Vagina (tissue), 2 donors: ENCODE results near the gene MRPL51.

Source experiments
- POLR2A ChIP-seq, 2 donors: fragments of 450-650 bp; IDR thresholded peaks; one replicate each; pipeline ENCODE4 v1.6.1; 2017; ENCODE audit warnings: antibody characterized with exemption in 2 of 2, mild to moderate bottlenecking in 2 of 2, moderate library complexity in 2 of 2
- TF ChIP-seq, protein P1 (sequence below), 3 experiments: fragments of 450-650 bp in 2 of 3; fragments of 200-600 bp in 1 of 3; sonication (generic) in 1 of 3; IDR thresholded peaks; one replicate each; pipeline ENCODE4 v1.5.1; 2017 to 2019; ENCODE audit warnings: antibody characterized with exemption in 3 of 3, mild to moderate bottlenecking in 2 of 3, moderate library complexity in 2 of 3

DNA sequence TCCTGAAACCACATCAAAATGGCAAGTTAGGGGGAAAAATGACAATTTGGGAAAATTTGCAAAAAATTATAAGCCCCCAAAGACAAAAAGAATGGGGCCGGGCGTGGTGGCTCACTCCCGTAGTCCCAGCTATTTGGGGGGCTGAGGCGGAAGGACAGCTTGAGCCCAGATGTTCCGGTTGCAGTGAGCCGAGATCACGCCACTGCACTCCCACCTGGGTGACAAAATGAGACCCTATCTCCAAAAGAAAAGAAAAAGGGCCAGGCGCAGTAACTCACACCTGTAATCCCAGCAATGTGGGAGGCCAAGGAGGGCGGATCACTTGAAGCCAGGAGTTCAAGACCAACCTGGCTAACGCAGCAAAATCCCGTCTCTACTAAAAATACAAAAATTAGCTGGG, 20.6 kb downstream of the MRPL51 start:
- TF ChIP-seq, protein P1, sequence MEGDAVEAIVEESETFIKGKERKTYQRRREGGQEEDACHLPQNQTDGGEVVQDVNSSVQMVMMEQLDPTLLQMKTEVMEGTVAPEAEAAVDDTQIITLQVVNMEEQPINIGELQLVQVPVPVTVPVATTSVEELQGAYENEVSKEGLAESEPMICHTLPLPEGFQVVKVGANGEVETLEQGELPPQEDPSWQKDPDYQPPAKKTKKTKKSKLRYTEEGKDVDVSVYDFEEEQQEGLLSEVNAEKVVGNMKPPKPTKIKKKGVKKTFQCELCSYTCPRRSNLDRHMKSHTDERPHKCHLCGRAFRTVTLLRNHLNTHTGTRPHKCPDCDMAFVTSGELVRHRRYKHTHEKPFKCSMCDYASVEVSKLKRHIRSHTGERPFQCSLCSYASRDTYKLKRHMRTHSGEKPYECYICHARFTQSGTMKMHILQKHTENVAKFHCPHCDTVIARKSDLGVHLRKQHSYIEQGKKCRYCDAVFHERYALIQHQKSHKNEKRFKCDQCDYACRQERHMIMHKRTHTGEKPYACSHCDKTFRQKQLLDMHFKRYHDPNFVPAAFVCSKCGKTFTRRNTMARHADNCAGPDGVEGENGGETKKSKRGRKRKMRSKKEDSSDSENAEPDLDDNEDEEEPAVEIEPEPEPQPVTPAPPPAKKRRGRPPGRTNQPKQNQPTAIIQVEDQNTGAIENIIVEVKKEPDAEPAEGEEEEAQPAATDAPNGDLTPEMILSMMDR (IDR thresholded peaks at IDR 0.05): no peak
- TF ChIP-seq POLR2A (IDR thresholded peaks at IDR 0.05): no peak
